NOMO-1 treated with DMSO at 0.1 percent for 48 hours (cell line): ENCODE data around the gene CABLES2.

ENCODE experiments used
- DNase-seq: peaks from one replicate; lab custom pipeline; 2025; ENCODE audit not compliant: unreplicated experiment; lab: John Stamatoyannopoulos, UW

The CABLES2 gene

GRCh38 chr20:62372042-62372993, 34.8 kb downstream of the CABLES2 start:
- no peak for DNase-seq

GRCh38 chr20:62371588-62372041, 35.5 kb downstream of the CABLES2 start:
- no peak for DNase-seq

GRCh38 chr20:62370807-62371587, 36.1 kb downstream of the CABLES2 start:
- DNase-seq, result no peak

- DNase-seq, result no peak
These were observed 36.8 kb downstream of the CABLES2 start for GRCh38 chr20:62370115-62370806.

- DNase-seq, result no peak
These were observed 37.3 kb downstream of the CABLES2 start for GRCh38 chr20:62369815-62370114.

- no peak for DNase-seq
These were observed 37.9 kb downstream of the CABLES2 start for GRCh38 chr20:62368976-62369814.

- DNase-seq, result no peak
These were observed 38.6 kb downstream of the CABLES2 start for GRCh38 chr20:62368392-62368975.

GRCh38 chr20:62367633-62368391, 39.3 kb downstream of the CABLES2 start:
- no peak for DNase-seq

- no peak for DNase-seq
These were observed 39.9 kb downstream of the CABLES2 start, which contains the start of gene LAMA5 for GRCh38 chr20:62367136-62367632. Gene LAMA5 (minus strand): TSS chr20:62367312. CDS start chr20:62367245, 67 bp downstream.

- DNase-seq, result no peak
These were observed 40.5 kb downstream of the CABLES2 start for GRCh38 chr20:62366370-62367135.

GRCh38 chr20:62365814-62366369, 41.2 kb downstream of the CABLES2 start:
- no peak for DNase-seq

GRCh38 chr20:62364911-62365736, 42.0 kb downstream of the CABLES2 start:
- DNase-seq, result no peak

- no peak for DNase-seq
These were observed 42.9 kb downstream of the CABLES2 start for GRCh38 chr20:62363920-62364851.

GRCh38 chr20:62362991-62363919, 43.8 kb downstream of the CABLES2 start:
- DNase-seq, result no peak

GRCh38 chr20:62362590-62362940, 44.5 kb downstream of the CABLES2 start:
- no peak for DNase-seq
